ENCODE results near the gene ADAM15.

DNA sequence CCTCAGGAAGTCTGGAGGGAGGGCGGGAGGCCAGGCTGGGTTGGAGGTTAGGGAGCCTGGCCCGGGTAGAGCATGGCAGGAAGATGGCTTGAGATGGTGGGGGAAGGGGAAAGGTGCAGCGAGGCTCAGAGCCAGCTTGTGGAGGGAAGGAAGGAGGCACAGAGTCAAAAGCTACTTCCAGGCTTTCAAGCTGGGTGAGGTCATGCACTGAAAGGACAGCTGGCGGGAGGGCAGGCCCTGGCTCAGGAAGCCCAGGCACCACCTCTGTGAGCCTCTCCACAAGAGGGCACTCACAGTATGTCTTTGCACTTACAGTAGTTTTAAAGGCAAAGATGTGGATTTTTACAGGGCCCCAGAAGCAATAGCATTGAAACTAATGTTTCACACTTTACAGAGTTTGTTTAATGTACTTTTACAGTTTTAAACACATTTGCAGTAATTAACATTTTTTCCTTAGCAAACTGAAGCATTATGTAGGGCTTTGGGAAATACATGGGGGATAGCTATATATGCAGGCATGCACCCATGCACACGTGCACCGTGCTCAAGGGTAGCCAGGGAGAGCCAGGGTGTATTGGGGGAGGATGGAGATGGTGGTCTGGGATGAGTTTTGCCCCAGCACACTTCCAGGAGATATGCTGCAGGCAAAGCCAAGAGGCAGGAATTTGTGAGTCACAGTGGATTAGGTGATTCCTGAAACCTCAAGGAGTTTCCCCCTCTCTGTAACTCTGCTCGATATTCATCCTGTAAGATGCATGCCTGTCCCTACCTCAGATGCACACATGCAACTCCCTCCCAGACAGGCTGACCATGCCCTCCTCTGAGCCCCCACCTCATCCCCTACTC lies 6.1 kb upstream of the ADAM15 start:
- TF ChIP-seq MYC (IDR thresholded peaks at IDR 0.05; ENCODE audit: low read depth, low read length) (no peak), POLR2AphosphoS5 (IDR thresholded peaks at IDR 0.05; ENCODE audit: insufficient read depth, low read depth, low read length) (peak; percentile 53)
- TF ChIP-seq, protein P1, sequence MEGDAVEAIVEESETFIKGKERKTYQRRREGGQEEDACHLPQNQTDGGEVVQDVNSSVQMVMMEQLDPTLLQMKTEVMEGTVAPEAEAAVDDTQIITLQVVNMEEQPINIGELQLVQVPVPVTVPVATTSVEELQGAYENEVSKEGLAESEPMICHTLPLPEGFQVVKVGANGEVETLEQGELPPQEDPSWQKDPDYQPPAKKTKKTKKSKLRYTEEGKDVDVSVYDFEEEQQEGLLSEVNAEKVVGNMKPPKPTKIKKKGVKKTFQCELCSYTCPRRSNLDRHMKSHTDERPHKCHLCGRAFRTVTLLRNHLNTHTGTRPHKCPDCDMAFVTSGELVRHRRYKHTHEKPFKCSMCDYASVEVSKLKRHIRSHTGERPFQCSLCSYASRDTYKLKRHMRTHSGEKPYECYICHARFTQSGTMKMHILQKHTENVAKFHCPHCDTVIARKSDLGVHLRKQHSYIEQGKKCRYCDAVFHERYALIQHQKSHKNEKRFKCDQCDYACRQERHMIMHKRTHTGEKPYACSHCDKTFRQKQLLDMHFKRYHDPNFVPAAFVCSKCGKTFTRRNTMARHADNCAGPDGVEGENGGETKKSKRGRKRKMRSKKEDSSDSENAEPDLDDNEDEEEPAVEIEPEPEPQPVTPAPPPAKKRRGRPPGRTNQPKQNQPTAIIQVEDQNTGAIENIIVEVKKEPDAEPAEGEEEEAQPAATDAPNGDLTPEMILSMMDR (IDR thresholded peaks at IDR 0.05; ENCODE audit: extremely low read depth in 1 of 2, insufficient read depth in 1 of 2, low read depth in 1 of 2, low read length in 2 of 2), result peak; percentile 79 to 89

All from endothelial cell of umbilical vein (primary cell).